ENCODE data around the gene PANX2.

- TF ChIP-seq CTCF (IDR thresholded peaks at IDR 0.05) (no peak), POLR2A (IDR thresholded peaks at IDR 0.05) (no peak), POLR2AphosphoS5 (IDR thresholded peaks at IDR 0.05; ENCODE audit: insufficient read depth in 1 of 2, low read depth in 1 of 2) (no peak)
These were observed 24.7 kb upstream of the PANX2 start for GRCh38 chr22:50145721-50146438.
